Measurements from ENCODE around the gene MPP4.

DNA sequence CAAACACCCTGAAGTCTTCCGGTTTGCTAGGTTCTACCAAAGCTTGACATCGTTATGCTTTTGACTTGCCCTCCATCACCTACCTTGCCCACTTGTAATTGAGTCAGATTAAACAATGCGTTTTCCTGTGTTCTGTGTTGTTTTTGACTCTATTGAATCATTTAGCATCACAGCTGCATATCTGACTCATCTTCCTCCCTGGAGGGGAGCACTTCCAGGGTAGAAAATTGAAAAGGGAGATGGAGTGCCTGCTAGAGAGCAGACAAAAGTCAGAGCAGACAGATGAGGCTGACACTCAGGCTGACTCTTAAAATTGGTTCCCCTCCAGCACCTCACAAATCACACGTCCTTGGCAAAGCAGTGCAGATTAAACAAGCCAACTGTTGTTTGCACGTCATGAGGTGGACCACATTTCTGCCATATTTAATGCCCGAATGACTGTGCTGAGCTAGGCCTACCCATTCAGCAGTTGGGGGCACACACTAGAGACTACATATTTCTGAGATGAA is 2.2 kb downstream of the MPP4 start:
- TF ChIP-seq CREM (IDR thresholded peaks at IDR 0.05) (no peak), CREM (CRISPR knock-in tag; IDR thresholded peaks at IDR 0.05) (no peak), FOXJ3 (CRISPR knock-in tag; IDR thresholded peaks at IDR 0.05; ENCODE audit: borderline replicate concordance) (no peak), MTA1 (CRISPR knock-in tag; IDR thresholded peaks at IDR 0.05; ENCODE audit: borderline replicate concordance) (no peak), ARID2 (CRISPR knock-in tag; IDR thresholded peaks at IDR 0.05; ENCODE audit: borderline replicate concordance) (no peak), ZBTB7B (CRISPR knock-in tag; IDR thresholded peaks at IDR 0.05) (no peak), POLR2A (IDR thresholded peaks at IDR 0.05; ENCODE audit: insufficient read depth in 1 of 2, low read depth in 2 of 2, low read length in 2 of 2) (no peak)
- TF ChIP-seq, protein P1, sequence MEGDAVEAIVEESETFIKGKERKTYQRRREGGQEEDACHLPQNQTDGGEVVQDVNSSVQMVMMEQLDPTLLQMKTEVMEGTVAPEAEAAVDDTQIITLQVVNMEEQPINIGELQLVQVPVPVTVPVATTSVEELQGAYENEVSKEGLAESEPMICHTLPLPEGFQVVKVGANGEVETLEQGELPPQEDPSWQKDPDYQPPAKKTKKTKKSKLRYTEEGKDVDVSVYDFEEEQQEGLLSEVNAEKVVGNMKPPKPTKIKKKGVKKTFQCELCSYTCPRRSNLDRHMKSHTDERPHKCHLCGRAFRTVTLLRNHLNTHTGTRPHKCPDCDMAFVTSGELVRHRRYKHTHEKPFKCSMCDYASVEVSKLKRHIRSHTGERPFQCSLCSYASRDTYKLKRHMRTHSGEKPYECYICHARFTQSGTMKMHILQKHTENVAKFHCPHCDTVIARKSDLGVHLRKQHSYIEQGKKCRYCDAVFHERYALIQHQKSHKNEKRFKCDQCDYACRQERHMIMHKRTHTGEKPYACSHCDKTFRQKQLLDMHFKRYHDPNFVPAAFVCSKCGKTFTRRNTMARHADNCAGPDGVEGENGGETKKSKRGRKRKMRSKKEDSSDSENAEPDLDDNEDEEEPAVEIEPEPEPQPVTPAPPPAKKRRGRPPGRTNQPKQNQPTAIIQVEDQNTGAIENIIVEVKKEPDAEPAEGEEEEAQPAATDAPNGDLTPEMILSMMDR (CRISPR knock-in tag; IDR thresholded peaks at IDR 0.05) = no peak
- TF ChIP-seq, protein P2, sequence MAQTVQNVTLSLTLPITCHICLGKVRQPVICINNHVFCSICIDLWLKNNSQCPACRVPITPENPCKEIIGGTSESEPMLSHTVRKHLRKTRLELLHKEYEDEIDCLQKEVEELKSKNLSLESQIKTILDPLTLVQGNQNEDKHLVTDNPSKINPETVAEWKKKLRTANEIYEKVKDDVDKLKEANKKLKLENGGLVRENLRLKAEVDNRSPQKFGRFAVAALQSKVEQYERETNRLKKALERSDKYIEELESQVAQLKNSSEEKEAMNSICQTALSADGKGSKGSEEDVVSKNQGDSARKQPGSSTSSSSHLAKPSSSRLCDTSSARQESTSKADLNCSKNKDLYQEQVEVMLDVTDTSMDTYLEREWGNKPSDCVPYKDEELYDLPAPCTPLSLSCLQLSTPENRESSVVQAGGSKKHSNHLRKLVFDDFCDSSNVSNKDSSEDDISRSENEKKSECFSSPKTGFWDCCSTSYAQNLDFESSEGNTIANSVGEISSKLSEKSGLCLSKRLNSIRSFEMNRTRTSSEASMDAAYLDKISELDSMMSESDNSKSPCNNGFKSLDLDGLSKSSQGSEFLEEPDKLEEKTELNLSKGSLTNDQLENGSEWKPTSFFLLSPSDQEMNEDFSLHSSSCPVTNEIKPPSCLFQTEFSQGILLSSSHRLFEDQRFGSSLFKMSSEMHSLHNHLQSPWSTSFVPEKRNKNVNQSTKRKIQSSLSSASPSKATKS (CRISPR knock-in tag; IDR thresholded peaks at IDR 0.05) = no peak
- TF ChIP-seq, protein P3, sequence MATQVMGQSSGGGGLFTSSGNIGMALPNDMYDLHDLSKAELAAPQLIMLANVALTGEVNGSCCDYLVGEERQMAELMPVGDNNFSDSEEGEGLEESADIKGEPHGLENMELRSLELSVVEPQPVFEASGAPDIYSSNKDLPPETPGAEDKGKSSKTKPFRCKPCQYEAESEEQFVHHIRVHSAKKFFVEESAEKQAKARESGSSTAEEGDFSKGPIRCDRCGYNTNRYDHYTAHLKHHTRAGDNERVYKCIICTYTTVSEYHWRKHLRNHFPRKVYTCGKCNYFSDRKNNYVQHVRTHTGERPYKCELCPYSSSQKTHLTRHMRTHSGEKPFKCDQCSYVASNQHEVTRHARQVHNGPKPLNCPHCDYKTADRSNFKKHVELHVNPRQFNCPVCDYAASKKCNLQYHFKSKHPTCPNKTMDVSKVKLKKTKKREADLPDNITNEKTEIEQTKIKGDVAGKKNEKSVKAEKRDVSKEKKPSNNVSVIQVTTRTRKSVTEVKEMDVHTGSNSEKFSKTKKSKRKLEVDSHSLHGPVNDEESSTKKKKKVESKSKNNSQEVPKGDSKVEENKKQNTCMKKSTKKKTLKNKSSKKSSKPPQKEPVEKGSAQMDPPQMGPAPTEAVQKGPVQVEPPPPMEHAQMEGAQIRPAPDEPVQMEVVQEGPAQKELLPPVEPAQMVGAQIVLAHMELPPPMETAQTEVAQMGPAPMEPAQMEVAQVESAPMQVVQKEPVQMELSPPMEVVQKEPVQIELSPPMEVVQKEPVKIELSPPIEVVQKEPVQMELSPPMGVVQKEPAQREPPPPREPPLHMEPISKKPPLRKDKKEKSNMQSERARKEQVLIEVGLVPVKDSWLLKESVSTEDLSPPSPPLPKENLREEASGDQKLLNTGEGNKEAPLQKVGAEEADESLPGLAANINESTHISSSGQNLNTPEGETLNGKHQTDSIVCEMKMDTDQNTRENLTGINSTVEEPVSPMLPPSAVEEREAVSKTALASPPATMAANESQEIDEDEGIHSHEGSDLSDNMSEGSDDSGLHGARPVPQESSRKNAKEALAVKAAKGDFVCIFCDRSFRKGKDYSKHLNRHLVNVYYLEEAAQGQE (IDR thresholded peaks at IDR 0.05; ENCODE audit: borderline replicate concordance in 1 of 2, low read depth in 1 of 2, low read length in 2 of 2) = no peak
